ENCODE results near the gene ST6GALNAC3.
A peak's percentile ranks its signal among the peaks of the same experiment; 100 is the strongest.

The ST6GALNAC3 gene

DNA sequence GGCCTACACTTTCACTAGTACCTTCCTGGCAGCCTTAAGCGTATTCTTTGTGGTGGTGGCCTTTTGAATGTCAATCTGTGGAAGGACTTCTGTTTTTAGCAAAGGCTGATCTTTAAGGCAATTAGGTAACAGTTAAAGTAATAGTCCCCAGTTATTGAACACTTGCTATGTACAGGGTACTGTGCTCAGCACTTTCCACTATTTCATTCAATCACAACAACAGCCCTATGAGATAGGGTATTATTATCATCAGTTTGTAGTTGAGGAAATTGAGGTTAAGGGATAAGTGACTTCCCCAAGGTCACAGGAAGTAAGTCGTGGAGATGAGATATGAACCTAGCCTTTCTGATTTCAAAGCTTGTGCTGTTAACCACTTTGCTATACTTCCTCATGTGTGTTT, 185.7 kb downstream of the ST6GALNAC3 start:
- ChIA-PET POLR2A (no interaction called here), CTCF (interaction anchor here (0.6 kb wide), 1 partner anchor 102 kb away, joined by 3 read pairs; no protein-coding TSS in a partner anchor)
- peak; percentile 53; the same call in 1 of the 2 replicates for TF ChIP-seq MZF1 (tag by site-specific recombination; IDR thresholded peaks at IDR 0.05; ENCODE audit: borderline replicate concordance)
- no peak for TF ChIP-seq ZNF777 (tag by site-specific recombination; IDR thresholded peaks at IDR 0.05; ENCODE audit: borderline replicate concordance)
- H3K27ac ChIP-seq (ENCODE audit: extremely low read depth, low read depth, low read length): no peak overlapping the region
- no peaks in the 10 kb centered on the region for H3K9me3 ChIP-seq (ENCODE audit: control insufficient read depth, insufficient read depth, low read depth, low read length)
- H3K4me3 ChIP-seq (ENCODE audit: low read depth, low read length): no peak overlapping the region
- H3K4me1 ChIP-seq (ENCODE audit: control insufficient read depth, insufficient read depth, low read length): no peaks in the 10 kb centered on the region; the same call in 1 of the 2 replicates
- no peaks in the 10 kb centered on the region for H3K36me3 ChIP-seq (ENCODE audit: control insufficient read depth in 2 of 2, insufficient read depth in 1 of 2, low read length in 2 of 2)

- TF ChIP-seq HOXA7 (CRISPR knock-in tag; IDR thresholded peaks at IDR 0.05; ENCODE audit: borderline replicate concordance) (no peak), ZNF433 (tag by site-specific recombination; IDR thresholded peaks at IDR 0.05; ENCODE audit: low read depth) (no peak), ZNF239 (tag by site-specific recombination; IDR thresholded peaks at IDR 0.05) (no peak), ZNF658 (tag by site-specific recombination; IDR thresholded peaks at IDR 0.05) (no peak), ZNF785 (tag by site-specific recombination; IDR thresholded peaks at IDR 0.05) (no peak), ZNF585B (tag by site-specific recombination; IDR thresholded peaks at IDR 0.05) (no peak)
- ChIA-PET POLR2A (no interaction called here), CTCF (no interaction called here)
- Histone ChIP-seq H3K4me3 (ENCODE audit: low read depth, low read length) (no peak overlapping the region), H3K4me1 (ENCODE audit: control insufficient read depth, insufficient read depth, low read length) (0 out of 2 replicates have a peak, but pooled peaks cover 2% of the 10 kb centered on the region), H3K36me3 (ENCODE audit: control insufficient read depth in 2 of 2, insufficient read depth in 1 of 2, low read length in 2 of 2) (no peaks in the 10 kb centered on the region), H3K27ac (ENCODE audit: extremely low read depth, low read depth, low read length) (no peak overlapping the region), H3K9me3 (ENCODE audit: control insufficient read depth, insufficient read depth, low read depth, low read length) (no peaks in the 10 kb centered on the region)
Observed at GRCh38 chr1:76262601-76263000, 188.1 kb downstream of the ST6GALNAC3 start.

DNA sequence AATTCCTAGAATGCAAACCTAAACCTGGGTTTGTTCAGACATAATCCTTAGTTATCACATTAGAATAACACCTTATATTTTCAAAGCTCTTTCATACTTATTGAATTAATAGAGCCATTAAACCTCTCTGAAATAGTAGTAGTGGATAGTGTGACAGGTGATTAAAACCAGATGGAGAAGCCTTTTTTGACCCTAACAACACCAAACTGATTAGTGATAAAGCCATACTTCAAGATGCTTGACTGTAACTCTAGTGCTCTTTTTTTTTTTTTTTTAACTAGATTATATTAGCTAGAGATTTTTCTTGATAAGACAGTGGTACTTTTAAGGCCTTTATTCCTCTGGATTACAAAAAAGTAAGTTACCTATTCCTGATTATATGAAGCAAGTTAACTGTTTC, 190.1 kb downstream of the ST6GALNAC3 start:
- Histone ChIP-seq H3K4me1 (ENCODE audit: control insufficient read depth, insufficient read depth, low read length) (peaks cover 18% of the 10 kb centered on the region), H3K9me3 (ENCODE audit: control insufficient read depth, insufficient read depth, low read depth, low read length) (no peaks in the 10 kb centered on the region), H3K36me3 (ENCODE audit: control insufficient read depth in 2 of 2, insufficient read depth in 1 of 2, low read length in 2 of 2) (no peaks in the 10 kb centered on the region), H3K4me3 (ENCODE audit: low read depth, low read length) (no peak overlapping the region), H3K27ac (ENCODE audit: extremely low read depth, low read depth, low read length) (no peak overlapping the region)
- TF ChIP-seq BCL6B (tag by site-specific recombination; IDR thresholded peaks at IDR 0.05) (0 out of 2 replicates have a peak, but pooled peaks have one; percentile 52), PBX3 (CRISPR knock-in tag; IDR thresholded peaks at IDR 0.05) (no peak)
- POLR2A ChIA-PET: no interaction called here
- CTCF ChIA-PET: no interaction called here

DNA sequence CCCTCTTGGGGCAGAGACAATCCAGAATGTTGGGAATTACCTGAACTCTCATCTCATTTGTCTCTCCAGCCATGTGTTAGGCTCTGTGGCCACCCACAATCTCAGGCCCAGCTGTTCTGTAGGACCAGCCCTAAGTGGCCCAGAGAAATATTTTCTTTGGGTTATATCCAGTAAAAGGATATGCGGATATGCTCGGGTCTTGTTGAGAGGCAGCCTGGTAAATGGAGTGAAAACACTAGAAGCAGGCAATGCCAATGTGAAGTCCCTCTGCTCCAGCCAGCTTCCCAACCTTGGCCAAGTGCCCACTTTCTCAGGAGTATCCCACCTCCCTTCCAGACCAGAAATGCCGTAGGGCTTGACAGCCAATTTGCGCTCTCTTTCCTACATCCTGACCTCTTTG, 192.2 kb downstream of the ST6GALNAC3 start:
- no peak overlapping the region for H3K27ac ChIP-seq (ENCODE audit: extremely low read depth, low read depth, low read length)
- no peaks in the 10 kb centered on the region for H3K9me3 ChIP-seq (ENCODE audit: control insufficient read depth, insufficient read depth, low read depth, low read length)
- H3K36me3 ChIP-seq (ENCODE audit: control insufficient read depth in 2 of 2, insufficient read depth in 1 of 2, low read length in 2 of 2): no peaks in the 10 kb centered on the region
- ChIA-PET POLR2A (no interaction called here), CTCF (interaction anchor here (0.6 to 1.8 kb wide), 2 partner anchors 65 to 182 kb away, joined by 3 to 6 read pairs; no protein-coding TSS in a partner anchor)
- no peak overlapping the region for H3K4me3 ChIP-seq (ENCODE audit: low read depth, low read length)
- peaks cover 18% of the 10 kb centered on the region for H3K4me1 ChIP-seq (ENCODE audit: control insufficient read depth, insufficient read depth, low read length)
- TF ChIP-seq ZNF37A (tag by site-specific recombination; IDR thresholded peaks at IDR 0.05) (no peak), ZNF677 (tag by site-specific recombination; IDR thresholded peaks at IDR 0.05) (no peak), ZNF48 (tag by site-specific recombination; IDR thresholded peaks at IDR 0.05) (no peak), KLF7 (tag by site-specific recombination; IDR thresholded peaks at IDR 0.05; ENCODE audit: borderline replicate concordance) (no peak), ZNF548 (tag by site-specific recombination; IDR thresholded peaks at IDR 0.05) (no peak), MZF1 (tag by site-specific recombination; IDR thresholded peaks at IDR 0.05; ENCODE audit: borderline replicate concordance) (no peak), ZNF645 (tag by site-specific recombination; IDR thresholded peaks at IDR 0.05) (no peak), SALL2 (tag by site-specific recombination; IDR thresholded peaks at IDR 0.05; ENCODE audit: borderline replicate concordance) (no peak), ZNF549 (tag by site-specific recombination; IDR thresholded peaks at IDR 0.05) (no peak), KLF9 (tag by site-specific recombination; IDR thresholded peaks at IDR 0.05; ENCODE audit: low read depth) (no peak)
- TF ChIP-seq, protein P1, sequence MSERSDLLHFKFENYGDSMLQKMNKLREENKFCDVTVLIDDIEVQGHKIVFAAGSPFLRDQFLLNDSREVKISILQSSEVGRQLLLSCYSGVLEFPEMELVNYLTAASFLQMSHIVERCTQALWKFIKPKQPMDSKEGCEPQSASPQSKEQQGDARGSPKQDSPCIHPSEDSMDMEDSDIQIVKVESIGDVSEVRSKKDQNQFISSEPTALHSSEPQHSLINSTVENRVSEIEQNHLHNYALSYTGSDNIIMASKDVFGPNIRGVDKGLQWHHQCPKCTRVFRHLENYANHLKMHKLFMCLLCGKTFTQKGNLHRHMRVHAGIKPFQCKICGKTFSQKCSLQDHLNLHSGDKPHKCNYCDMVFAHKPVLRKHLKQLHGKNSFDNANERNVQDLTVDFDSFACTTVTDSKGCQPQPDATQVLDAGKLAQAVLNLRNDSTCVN (tag by site-specific recombination; optimal IDR thresholded peaks at IDR 0.05): no peak
- TF ChIP-seq, protein P2, sequence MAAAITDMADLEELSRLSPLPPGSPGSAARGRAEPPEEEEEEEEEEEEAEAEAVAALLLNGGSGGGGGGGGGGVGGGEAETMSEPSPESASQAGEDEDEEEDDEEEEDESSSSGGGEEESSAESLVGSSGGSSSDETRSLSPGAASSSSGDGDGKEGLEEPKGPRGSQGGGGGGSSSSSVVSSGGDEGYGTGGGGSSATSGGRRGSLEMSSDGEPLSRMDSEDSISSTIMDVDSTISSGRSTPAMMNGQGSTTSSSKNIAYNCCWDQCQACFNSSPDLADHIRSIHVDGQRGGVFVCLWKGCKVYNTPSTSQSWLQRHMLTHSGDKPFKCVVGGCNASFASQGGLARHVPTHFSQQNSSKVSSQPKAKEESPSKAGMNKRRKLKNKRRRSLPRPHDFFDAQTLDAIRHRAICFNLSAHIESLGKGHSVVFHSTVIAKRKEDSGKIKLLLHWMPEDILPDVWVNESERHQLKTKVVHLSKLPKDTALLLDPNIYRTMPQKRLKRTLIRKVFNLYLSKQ (tag by site-specific recombination; IDR thresholded peaks at IDR 0.05; ENCODE audit: borderline replicate concordance): no peak

All from HEK293 (cell line).